GM10266 (cell line): ENCODE results near the gene MYMX.
A peak's percentile ranks its signal among the peaks of the same experiment; 100 is the strongest.

Experiments
- DNase-seq: peaks from one replicate; pipeline ENCODE4 v3.0.0; 2012; ENCODE audit errors: extremely low spot score
- CTCF ChIP-seq: IDR thresholded peaks from 2 replicates; pipeline ENCODE4 v1.5.1; 2012; ENCODE audit warnings: mild to moderate bottlenecking, low read depth; ENCODE audit not compliant: control insufficient read depth, insufficient read depth; ENCODE audit errors: missing control alignments

Gene MYMX

GRCh38 chr6:44249082-44249748, 32.5 kb downstream of the MYMX start:
- DNase-seq, result no peak
- TF ChIP-seq CTCF, result no peak

GRCh38 chr6:44250067-44250717, 33.5 kb downstream of the MYMX start:
- TF ChIP-seq CTCF, result no peak
- DNase-seq, result no peak

- no peak for DNase-seq
- no peak for TF ChIP-seq CTCF
Observed at GRCh38 chr6:44250718-44251123, 34.0 kb downstream of the MYMX start.

GRCh38 chr6:44251576-44252524, 35.1 kb downstream of the MYMX start:
- no peak for TF ChIP-seq CTCF
- no peak for DNase-seq

- no peak for DNase-seq
- TF ChIP-seq CTCF, result peak; percentile 64
Observed at GRCh38 chr6:44253307-44254101, 36.8 kb downstream of the MYMX start.

- TF ChIP-seq CTCF, result no peak
- DNase-seq, result no peak
Observed at GRCh38 chr6:44254191-44255104, 37.7 kb downstream of the MYMX start.
